Right hindlimb (tissue), 1 donor: ENCODE measurements around the gene LCLAT1.

Experiments
- DNase-seq: peaks from one replicate; pipeline ENCODE4 v3.0.0-alpha.2; 2018

LCLAT1 gene

GRCh38 chr2:30679426-30680088, 232.5 kb downstream of the LCLAT1 start:
- DNase-seq = peak; percentile 55

GRCh38 chr2:30680121-30680520, 233.1 kb downstream of the LCLAT1 start:
- DNase-seq = no peak

- DNase-seq = no peak
These were observed 234.0 kb downstream of the LCLAT1 start for GRCh38 chr2:30681022-30681421.

- no peak for DNase-seq
These were observed 236.3 kb downstream of the LCLAT1 start for GRCh38 chr2:30683236-30683956.

GRCh38 chr2:30684026-30684425, 237.0 kb downstream of the LCLAT1 start:
- DNase-seq = no peak

- no peak for DNase-seq
These were observed 237.5 kb downstream of the LCLAT1 start for GRCh38 chr2:30684516-30684915.

GRCh38 chr2:30684996-30685395, 237.9 kb downstream of the LCLAT1 start:
- no peak for DNase-seq

- DNase-seq = no peak
These were observed 239.0 kb downstream of the LCLAT1 start for GRCh38 chr2:30686000-30686399.

GRCh38 chr2:30686669-30687068, 239.6 kb downstream of the LCLAT1 start:
- no peak for DNase-seq

GRCh38 chr2:30688956-30689401, 241.9 kb downstream of the LCLAT1 start:
- DNase-seq = no peak

- DNase-seq = no peak
These were observed 242.6 kb downstream of the LCLAT1 start for GRCh38 chr2:30689496-30690125.

GRCh38 chr2:30690126-30690561, 243.1 kb downstream of the LCLAT1 start:
- no peak for DNase-seq

- DNase-seq = no peak
These were observed 244.3 kb downstream of the LCLAT1 start for GRCh38 chr2:30691091-30691947.

- DNase-seq = no peak
These were observed 245.1 kb downstream of the LCLAT1 start for GRCh38 chr2:30691948-30692828.

- no peak for DNase-seq
These were observed 245.8 kb downstream of the LCLAT1 start for GRCh38 chr2:30692829-30693275.
